NB4 (cell line): Measurements from ENCODE around the gene NECAB3.

ENCODE experiments used
- DNase-seq: peaks from one replicate; pipeline ENCODE4 v3.0.0; 2010; ENCODE audit warnings: low read depth
- H3K4me3 ChIP-seq: one replicate; pipeline ENCODE4 v1.5.1; 2011; ENCODE audit warnings: mild to moderate bottlenecking, low read depth, low read length, moderate library complexity
- CTCF ChIP-seq: IDR thresholded peaks from one replicate; pipeline ENCODE4 v1.5.1; 2012; ENCODE audit warnings: low read depth, low read length
- MAX ChIP-seq: IDR thresholded peaks from 2 replicates; pipeline ENCODE4 v1.6.1; 2011; ENCODE audit warnings: low read depth, low read length
- MYC ChIP-seq: IDR thresholded peaks from 2 replicates; pipeline ENCODE4 v1.6.1; 2011; ENCODE audit warnings: low read depth, low read length
- POLR2A ChIP-seq: IDR thresholded peaks from 2 replicates; pipeline ENCODE4 v1.6.1; 2011; ENCODE audit warnings: mild to moderate bottlenecking; ENCODE audit not compliant: insufficient read length; ENCODE audit errors: extremely low read depth

The NECAB3 gene

GRCh38 chr20:33677991-33678702, 3.9 kb upstream of the NECAB3 start:
- H3K4me3 ChIP-seq, result no peak overlapping the region
- no peak for DNase-seq
- TF ChIP-seq CTCF (no peak), MYC (no peak), MAX (no peak), POLR2A (no peak)

GRCh38 chr20:33676652-33677645, 2.7 kb upstream of the NECAB3 start:
- H3K4me3 ChIP-seq, result no peak overlapping the region
- TF ChIP-seq POLR2A, result no peak
- TF ChIP-seq CTCF, result no peak
- TF ChIP-seq MYC, result no peak
- TF ChIP-seq MAX, result no peak
- DNase-seq, result no peak

GRCh38 chr20:33676121-33676520, 1.9 kb upstream of the NECAB3 start:
- H3K4me3 ChIP-seq, result no peak overlapping the region
- DNase-seq, result no peak
- TF ChIP-seq MYC (no peak), POLR2A (no peak), CTCF (no peak), MAX (no peak)

- TF ChIP-seq CTCF (no peak), MAX (no peak), POLR2A (no peak), MYC (no peak)
- peak overlapping the region; percentile 16 for H3K4me3 ChIP-seq
- no peak for DNase-seq
Measured at GRCh38 chr20:33675136-33675959, 1.1 kb upstream of the NECAB3 start.

GRCh38 chr20:33673410-33674293, 576 bp downstream of the NECAB3 start:
- DNase-seq, result peak; percentile 31
- H3K4me3 ChIP-seq, result peak overlapping the region; percentile 74
- TF ChIP-seq MAX, result no peak
- no peak for TF ChIP-seq POLR2A
- TF ChIP-seq CTCF, result no peak
- no peak for TF ChIP-seq MYC
